SK-N-SH treated with all-trans-retinoic acid at 6 μM for 48 hours (cell line): ENCODE results near the gene MYO9B.

Experiments used
- ATAC-seq: fragments of 200-7000 bp; cut with Tn5 transposase; 3 replicates; pipeline ENCODE4 v1.9.1; 2020; ENCODE audit warnings: mild to moderate bottlenecking, moderate library complexity
- ARNTL ChIP-seq: fragments of 450-650 bp; formaldehyde crosslinking; IDR thresholded peaks from 2 replicates; pipeline ENCODE4 v1.5.0; 2020; ENCODE audit warnings: low read depth, mild to moderate bottlenecking, moderate library complexity, borderline replicate concordance
- BACH2 ChIP-seq: fragments of 250-450 bp; sonication (Bioruptor Pico); IDR thresholded peaks from 2 replicates; pipeline ENCODE4 v1.9.0; 2021; ENCODE audit warnings: mild to moderate bottlenecking, borderline replicate concordance
- CREB5 ChIP-seq: fragments of 250-450 bp; sonication (Bioruptor Pico); IDR thresholded peaks from 2 replicates; pipeline ENCODE4 v1.5.1; 2020; ENCODE audit warnings: low read depth, mild to moderate bottlenecking, moderate library complexity
- ESRRG ChIP-seq: fragments of 250-450 bp; sonication (Bioruptor Pico); IDR thresholded peaks from 2 replicates; pipeline ENCODE4 v1.6.1; 2021; ENCODE audit warnings: mild to moderate bottlenecking
- GLIS3 ChIP-seq: fragments of 250-450 bp; sonication (Bioruptor Pico); IDR thresholded peaks from 2 replicates; pipeline ENCODE4 v1.5.0; 2020; ENCODE audit warnings: mild to moderate bottlenecking, moderate library complexity
- ISL1 ChIP-seq: fragments of 250-450 bp; sonication (Bioruptor Pico); IDR thresholded peaks from 2 replicates; pipeline ENCODE4 v2.1.2; 2022; ENCODE audit warnings: mild to moderate bottlenecking, moderate library complexity
- OSR1 ChIP-seq: fragments of 250-450 bp; sonication (Bioruptor Pico); IDR thresholded peaks from 2 replicates; pipeline ENCODE4 v1.8.0; 2022; ENCODE audit warnings: moderate library complexity, mild to moderate bottlenecking, inconsistent platforms
- POU6F1 ChIP-seq: fragments of 250-450 bp; sonication (Bioruptor Pico); IDR thresholded peaks from 2 replicates; pipeline ENCODE4 v1.8.0; 2021; ENCODE audit warnings: low read depth, mild to moderate bottlenecking, moderate library complexity, borderline replicate concordance
- PPARA ChIP-seq: fragments of 250-450 bp; sonication (Bioruptor Pico); IDR thresholded peaks from 2 replicates; pipeline ENCODE4 v1.5.0; 2020; ENCODE audit warnings: mild to moderate bottlenecking, borderline replicate concordance
- RARB ChIP-seq: fragments of 250-450 bp; sonication (Bioruptor Pico); IDR thresholded peaks from 2 replicates; pipeline ENCODE4 v1.8.0; 2021; ENCODE audit warnings: mild to moderate bottlenecking, moderate library complexity
- SNAI2 ChIP-seq: fragments of 250-450 bp; sonication (Bioruptor Pico); IDR thresholded peaks from 2 replicates; pipeline ENCODE4 v1.5.0; 2020; ENCODE audit warnings: mild to moderate bottlenecking, moderate library complexity
- TCF4 ChIP-seq: fragments of 250-450 bp; sonication (Bioruptor Pico); IDR thresholded peaks from 2 replicates; pipeline ENCODE4 v1.8.0; 2021; ENCODE audit warnings: mild to moderate bottlenecking, moderate library complexity, borderline replicate concordance
- TOX ChIP-seq: fragments of 250-450 bp; sonication (Bioruptor Pico); IDR thresholded peaks from 2 replicates; pipeline ENCODE4 v1.8.0; 2021; ENCODE audit warnings: mild to moderate bottlenecking, moderate library complexity, borderline replicate concordance
- ZC3H10 ChIP-seq: fragments of 250-450 bp; sonication (Bioruptor Pico); IDR thresholded peaks from 2 replicates; pipeline ENCODE4 v1.5.1; 2021; ENCODE audit warnings: mild to moderate bottlenecking, moderate library complexity
- TF ChIP-seq, protein P1 (sequence below): fragments of 250-450 bp; sonication (Bioruptor Pico); IDR thresholded peaks from 2 replicates; pipeline ENCODE4 v1.8.0; 2020; ENCODE audit warnings: mild to moderate bottlenecking, moderate library complexity, borderline replicate concordance
- TF ChIP-seq, protein P2 (sequence below): fragments of 250-450 bp; sonication (Bioruptor Pico); IDR thresholded peaks from 2 replicates; pipeline ENCODE4 v1.5.0; 2020; ENCODE audit warnings: mild to moderate bottlenecking, moderate library complexity

Gene MYO9B

GRCh38 chr19:17052439-17052838 is 23.1 kb upstream of the MYO9B start:
- ATAC-seq, result peak; percentile 71

GRCh38 chr19:17054746-17055145 is 20.8 kb upstream of the MYO9B start:
- no peak for ATAC-seq
- TF ChIP-seq RARB (CRISPR knock-in tag), result no peak
- TF ChIP-seq, protein P1, sequence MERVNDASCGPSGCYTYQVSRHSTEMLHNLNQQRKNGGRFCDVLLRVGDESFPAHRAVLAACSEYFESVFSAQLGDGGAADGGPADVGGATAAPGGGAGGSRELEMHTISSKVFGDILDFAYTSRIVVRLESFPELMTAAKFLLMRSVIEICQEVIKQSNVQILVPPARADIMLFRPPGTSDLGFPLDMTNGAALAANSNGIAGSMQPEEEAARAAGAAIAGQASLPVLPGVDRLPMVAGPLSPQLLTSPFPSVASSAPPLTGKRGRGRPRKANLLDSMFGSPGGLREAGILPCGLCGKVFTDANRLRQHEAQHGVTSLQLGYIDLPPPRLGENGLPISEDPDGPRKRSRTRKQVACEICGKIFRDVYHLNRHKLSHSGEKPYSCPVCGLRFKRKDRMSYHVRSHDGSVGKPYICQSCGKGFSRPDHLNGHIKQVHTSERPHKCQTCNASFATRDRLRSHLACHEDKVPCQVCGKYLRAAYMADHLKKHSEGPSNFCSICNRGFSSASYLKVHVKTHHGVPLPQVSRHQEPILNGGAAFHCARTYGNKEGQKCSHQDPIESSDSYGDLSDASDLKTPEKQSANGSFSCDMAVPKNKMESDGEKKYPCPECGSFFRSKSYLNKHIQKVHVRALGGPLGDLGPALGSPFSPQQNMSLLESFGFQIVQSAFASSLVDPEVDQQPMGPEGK, result no peak
- no peak for TF ChIP-seq BACH2 (CRISPR knock-in tag)
- TF ChIP-seq ESRRG, result no peak
- no peak for TF ChIP-seq POU6F1
- no peak for TF ChIP-seq TOX
- TF ChIP-seq TCF4 (CRISPR knock-in tag), result no peak
- no peak for TF ChIP-seq ZC3H10
- TF ChIP-seq ARNTL, result no peak
- no peak for TF ChIP-seq SNAI2 (CRISPR knock-in tag)
- TF ChIP-seq, protein P2, sequence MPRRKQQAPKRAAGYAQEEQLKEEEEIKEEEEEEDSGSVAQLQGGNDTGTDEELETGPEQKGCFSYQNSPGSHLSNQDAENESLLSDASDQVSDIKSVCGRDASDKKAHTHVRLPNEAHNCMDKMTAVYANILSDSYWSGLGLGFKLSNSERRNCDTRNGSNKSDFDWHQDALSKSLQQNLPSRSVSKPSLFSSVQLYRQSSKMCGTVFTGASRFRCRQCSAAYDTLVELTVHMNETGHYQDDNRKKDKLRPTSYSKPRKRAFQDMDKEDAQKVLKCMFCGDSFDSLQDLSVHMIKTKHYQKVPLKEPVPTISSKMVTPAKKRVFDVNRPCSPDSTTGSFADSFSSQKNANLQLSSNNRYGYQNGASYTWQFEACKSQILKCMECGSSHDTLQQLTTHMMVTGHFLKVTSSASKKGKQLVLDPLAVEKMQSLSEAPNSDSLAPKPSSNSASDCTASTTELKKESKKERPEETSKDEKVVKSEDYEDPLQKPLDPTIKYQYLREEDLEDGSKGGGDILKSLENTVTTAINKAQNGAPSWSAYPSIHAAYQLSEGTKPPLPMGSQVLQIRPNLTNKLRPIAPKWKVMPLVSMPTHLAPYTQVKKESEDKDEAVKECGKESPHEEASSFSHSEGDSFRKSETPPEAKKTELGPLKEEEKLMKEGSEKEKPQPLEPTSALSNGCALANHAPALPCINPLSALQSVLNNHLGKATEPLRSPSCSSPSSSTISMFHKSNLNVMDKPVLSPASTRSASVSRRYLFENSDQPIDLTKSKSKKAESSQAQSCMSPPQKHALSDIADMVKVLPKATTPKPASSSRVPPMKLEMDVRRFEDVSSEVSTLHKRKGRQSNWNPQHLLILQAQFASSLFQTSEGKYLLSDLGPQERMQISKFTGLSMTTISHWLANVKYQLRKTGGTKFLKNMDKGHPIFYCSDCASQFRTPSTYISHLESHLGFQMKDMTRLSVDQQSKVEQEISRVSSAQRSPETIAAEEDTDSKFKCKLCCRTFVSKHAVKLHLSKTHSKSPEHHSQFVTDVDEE (CRISPR knock-in tag), result no peak
- TF ChIP-seq, all 23 proteins: peak for 0

More at GRCh38 chr19:17052439-17052838, 23.1 kb upstream of the MYO9B start:
- TF ChIP-seq TOX (no peak), OSR1 (no peak), ZC3H10 (no peak)

GRCh38 chr19:17055636-17056035 is 19.9 kb upstream of the MYO9B start:
- no peak for TF ChIP-seq CREB5 (CRISPR knock-in tag)
- no peak for ATAC-seq

DNA sequence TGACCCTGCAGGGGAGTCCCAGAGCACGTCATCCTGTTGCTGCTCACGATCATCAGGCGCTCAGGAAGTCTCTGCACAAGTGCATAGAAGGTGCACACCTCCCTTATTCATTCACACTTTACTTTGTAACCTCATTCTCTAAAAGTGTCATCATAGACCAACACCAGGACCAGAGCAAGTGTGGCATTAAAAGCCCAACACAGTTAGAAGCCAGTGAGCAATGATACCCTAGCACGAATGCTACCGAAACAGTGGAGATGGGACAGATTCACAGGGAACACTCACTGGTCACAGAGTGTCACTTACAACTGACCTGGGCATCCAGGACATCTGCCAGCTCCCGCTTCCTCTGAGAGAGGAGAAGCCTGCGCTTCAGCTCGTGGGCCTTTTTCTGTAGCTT is 17.3 kb upstream of the MYO9B start:
- TF ChIP-seq ARNTL, result no peak
- TF ChIP-seq GLIS3 (CRISPR knock-in tag), result no peak
- TF ChIP-seq ISL1 (CRISPR knock-in tag), result no peak
- TF ChIP-seq, protein P2 (CRISPR knock-in tag), result no peak
- no peak for TF ChIP-seq PPARA (CRISPR knock-in tag)
- no peak for TF ChIP-seq RARB (CRISPR knock-in tag)
- no peak for TF ChIP-seq POU6F1
- no peak for ATAC-seq
